HFFc6 (cell line): Measurements from ENCODE around the gene WDR90. TPM values are rescaled to one million over a fixed set of nuclear protein-coding genes. Genes with fewer than 3 reads are reported as not detected.

Experiments used
- DNase-seq: peaks from one replicate; pipeline ENCODE4 v3.0.0-alpha.2; 2018
- H3K27ac Mint-ChIP-seq: 2 replicates; pipeline ENCODE4 v1.8.0; 2020; ENCODE audit warnings: mild to moderate bottlenecking, mixed read lengths
- H3K27me3 Mint-ChIP-seq: 2 replicates; pipeline ENCODE4 v1.8.0; 2021; ENCODE audit warnings: mild to moderate bottlenecking, moderate library complexity, mixed read lengths; ENCODE audit not compliant: insufficient read depth
- H3K36me3 Mint-ChIP-seq: 2 replicates; pipeline ENCODE4 v1.8.0; 2021; ENCODE audit warnings: low read depth, mixed read lengths
- H3K4me1 Mint-ChIP-seq: 2 replicates; pipeline ENCODE4 v1.8.0; 2020; ENCODE audit warnings: low read depth, mixed read lengths
- H3K4me3 Mint-ChIP-seq: 2 replicates; pipeline ENCODE4 v1.8.0; 2020; ENCODE audit warnings: mild to moderate bottlenecking, moderate library complexity, mixed read lengths
- H3K9me3 Mint-ChIP-seq: 2 replicates; pipeline ENCODE4 v1.8.0; 2020; ENCODE audit warnings: mild to moderate bottlenecking, mixed read lengths
- CTCF ChIP-seq: fragments of 200-600 bp; sonication (generic); IDR thresholded peaks from 2 replicates; pipeline ENCODE4 v1.5.0; 2021; ENCODE audit warnings: antibody characterized with exemption, mild to moderate bottlenecking
- total RNA-seq, 6 experiments: library from RNA; stranded (reverse); fragmentation: NEBNext Ultra II Directional; extraction: Animal tissue kit (Norgen Biotek cat#: 25700); gene quantifications; 2 replicates in 1 of 6; 3 replicates in 5 of 6; pipeline ENCODE4 v1.2.3, GENCODE V29; 2021

WDR90 gene
- total RNA-seq, 6 experiments from 2014 or later, result 11.6 to 19.0 (median 17.7) TPM

- Mint-ChIP-seq H3K27ac (no peak overlapping the region), H3K4me3 (no peak overlapping the region)
Observed at GRCh38 chr16:704552-705380, 55.6 kb downstream of the WDR90 start.

GRCh38 chr16:705431-706188 lies 56.4 kb downstream of the WDR90 start, which contains the start of gene FBXL16:
Gene FBXL16, minus strand, starts transcription at chr16:705801. Its CDS starts 8,396 bp downstream, at chr16:697405.
- peaks cover 38% of the 10 kb centered on the region for H3K27me3 Mint-ChIP-seq
- TF ChIP-seq CTCF, result no peak
- peaks cover 5% of the 10 kb centered on the region; the same call in 1 of the 2 replicates for H3K4me1 Mint-ChIP-seq
- no peak within 1 kb of the TSS for H3K4me3 Mint-ChIP-seq
- no peaks in the 10 kb centered on the region for H3K36me3 Mint-ChIP-seq
- H3K27ac Mint-ChIP-seq, result no peak within 1 kb of the TSS
- no peaks in the 10 kb centered on the region for H3K9me3 Mint-ChIP-seq
- no peak for DNase-seq

More at GRCh38 chr16:704552-705380, 55.6 kb downstream of the WDR90 start:
- H3K36me3 Mint-ChIP-seq, result no peaks in the 10 kb centered on the region
- peaks cover 38% of the 10 kb centered on the region for H3K27me3 Mint-ChIP-seq
- H3K4me1 Mint-ChIP-seq, result no peaks in the 10 kb centered on the region; the same call in 1 of the 2 replicates
- no peaks in the 10 kb centered on the region for H3K9me3 Mint-ChIP-seq
- no peak for DNase-seq
- TF ChIP-seq CTCF, result no peak

- Mint-ChIP-seq H3K27me3 (peaks cover 37% of the 10 kb centered on the region), H3K36me3 (no peaks in the 10 kb centered on the region), H3K9me3 (no peaks in the 10 kb centered on the region), H3K4me3 (no peak overlapping the region), H3K27ac (no peak overlapping the region), H3K4me1 (peaks cover 5% of the 10 kb centered on the region; the same call in 1 of the 2 replicates)
- no peak for DNase-seq
- 0 out of 2 replicates have a peak, but pooled peaks have one; percentile 7 for TF ChIP-seq CTCF
Observed at GRCh38 chr16:706189-707061, 57.3 kb downstream of the WDR90 start.

- no peak for DNase-seq
- Mint-ChIP-seq H3K9me3 (no peaks in the 10 kb centered on the region), H3K27ac (no peak overlapping the region), H3K36me3 (no peaks in the 10 kb centered on the region), H3K4me1 (peaks cover 5% of the 10 kb centered on the region; the same call in 1 of the 2 replicates), H3K27me3 (peaks cover 36% of the 10 kb centered on the region), H3K4me3 (no peak overlapping the region)
- no peak for TF ChIP-seq CTCF
Observed at GRCh38 chr16:707062-707538, 57.9 kb downstream of the WDR90 start.

- no peak for TF ChIP-seq CTCF
- H3K4me1 Mint-ChIP-seq, result peaks cover 13% of the 10 kb centered on the region
- H3K36me3 Mint-ChIP-seq, result no peaks in the 10 kb centered on the region
- H3K9me3 Mint-ChIP-seq, result no peaks in the 10 kb centered on the region
- no peak overlapping the region for H3K27ac Mint-ChIP-seq
- H3K4me3 Mint-ChIP-seq, result no peak overlapping the region
- H3K27me3 Mint-ChIP-seq, result peaks cover 29% of the 10 kb centered on the region
- no peak for DNase-seq
Observed at GRCh38 chr16:708019-708418, 58.9 kb downstream of the WDR90 start.
